DMS114 treated with DMSO at 0.1 percent for 48 hours (cell line): ENCODE data around the gene ZNF667.

Experiments
- DNase-seq: peaks from one replicate; lab custom pipeline; 2025; ENCODE audit not compliant: unreplicated experiment; lab: John Stamatoyannopoulos, UW

The ZNF667 gene

GRCh38 chr19:56393119-56394012 is 83.8 kb downstream of the ZNF667 start, which contains the start of gene ZNF582:
TSS of gene ZNF582 (minus strand) at chr19:56393534. CDS start at chr19:56391752, 1,782 bp downstream.
- DNase-seq = peak; percentile 68
